Muscle layer of colon (tissue), 2 donors: ENCODE data around the gene C16orf54.
"Not testable (repeated sequence)": the region's sequence is repeated elsewhere in the genome, so short reads cannot be mapped to it uniquely, and the experiment has no call there.

Source experiments
- H3K27ac ChIP-seq: one replicate; pipeline ENCODE4 v1.7.0; 2013; ENCODE audit warnings: low read depth, mild to moderate bottlenecking, low read length, moderate library complexity
- H3K27me3 ChIP-seq, 2 donors: one replicate each; pipeline ENCODE4 v1.7.0; 2013; ENCODE audit warnings: low read length in 2 of 2, mild to moderate bottlenecking in 2 of 2; ENCODE audit not compliant: insufficient read depth in 2 of 2, control insufficient read depth in 1 of 2
- H3K36me3 ChIP-seq: one replicate; pipeline ENCODE4 v1.7.0; 2013; ENCODE audit warnings: mild to moderate bottlenecking, low read length; ENCODE audit not compliant: insufficient read depth
- H3K4me1 ChIP-seq: one replicate; pipeline ENCODE4 v1.7.0; 2013; ENCODE audit warnings: mild to moderate bottlenecking, low read length; ENCODE audit not compliant: insufficient read depth
- H3K4me3 ChIP-seq, 2 donors: one replicate each; pipeline ENCODE4 v1.7.0; 2013; ENCODE audit warnings: low read length in 2 of 2, low read depth in 1 of 2, mild to moderate bottlenecking in 1 of 2, moderate library complexity in 1 of 2
- H3K9ac ChIP-seq: one replicate; pipeline ENCODE4 v1.7.0; 2013; ENCODE audit warnings: low read length
- H3K9me3 ChIP-seq: one replicate; pipeline ENCODE4 v1.7.0; 2013; ENCODE audit warnings: mild to moderate bottlenecking, low read length
- donor health status: abdominal sarcoma.
- donor health status: Adenocarcinoma of cecum.

Gene C16orf54

DNA sequence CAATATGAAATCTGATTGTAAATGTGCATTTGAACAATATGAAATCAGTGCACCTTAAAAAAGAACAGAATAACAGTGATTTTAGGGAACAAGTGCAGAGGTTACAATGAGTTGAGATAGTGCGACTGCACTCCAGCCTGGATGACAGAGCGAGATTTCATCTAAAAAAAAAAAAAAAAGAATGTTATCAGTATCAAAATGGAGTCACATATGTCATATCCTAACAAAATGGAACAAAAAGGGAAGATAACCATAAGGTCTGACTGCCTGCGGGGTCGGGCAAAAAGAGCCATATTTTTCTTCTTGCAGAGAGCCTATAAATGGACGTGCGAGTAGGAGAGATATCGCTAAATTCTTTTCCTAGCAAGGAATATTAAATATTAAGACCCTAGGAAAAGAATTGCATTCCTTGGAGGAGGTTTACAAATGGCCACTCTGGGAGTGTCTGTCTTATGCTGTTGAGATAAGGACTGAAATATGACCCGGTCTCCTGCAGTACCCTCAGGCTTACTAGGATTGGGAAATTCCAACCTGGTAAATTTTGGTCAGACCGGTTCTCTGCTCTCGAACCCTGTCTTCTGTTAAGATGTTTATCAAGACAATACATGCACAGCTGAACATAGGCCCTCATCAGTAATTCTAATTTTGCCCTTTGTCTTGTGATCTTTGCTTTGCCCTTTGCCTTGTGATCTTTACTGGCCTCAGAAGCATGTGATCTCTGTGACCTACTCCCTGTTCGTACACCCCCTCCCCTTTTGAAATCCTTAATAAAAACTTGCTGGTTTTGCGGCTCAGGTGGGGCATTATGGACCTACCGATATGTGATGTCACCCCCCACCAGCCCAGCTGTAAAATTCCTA, 37.5 kb upstream of the C16orf54 start:
- not testable (repeated sequence) for H3K27ac ChIP-seq, H3K9ac ChIP-seq, H3K36me3 ChIP-seq, H3K27me3 ChIP-seq, H3K4me3 ChIP-seq, H3K9me3 ChIP-seq, H3K4me1 ChIP-seq

- Histone ChIP-seq H3K27ac (no peak overlapping the region), H3K4me1 (no peaks in the 10 kb centered on the region), H3K9me3 (no peaks in the 10 kb centered on the region), H3K27me3 (no peaks in the 10 kb centered on the region), H3K4me3 (no peak overlapping the region), H3K9ac (no peak overlapping the region), H3K36me3 (no peaks in the 10 kb centered on the region)
Observed at GRCh38 chr16:29779474-29779873, 33.7 kb upstream of the C16orf54 start.

DNA sequence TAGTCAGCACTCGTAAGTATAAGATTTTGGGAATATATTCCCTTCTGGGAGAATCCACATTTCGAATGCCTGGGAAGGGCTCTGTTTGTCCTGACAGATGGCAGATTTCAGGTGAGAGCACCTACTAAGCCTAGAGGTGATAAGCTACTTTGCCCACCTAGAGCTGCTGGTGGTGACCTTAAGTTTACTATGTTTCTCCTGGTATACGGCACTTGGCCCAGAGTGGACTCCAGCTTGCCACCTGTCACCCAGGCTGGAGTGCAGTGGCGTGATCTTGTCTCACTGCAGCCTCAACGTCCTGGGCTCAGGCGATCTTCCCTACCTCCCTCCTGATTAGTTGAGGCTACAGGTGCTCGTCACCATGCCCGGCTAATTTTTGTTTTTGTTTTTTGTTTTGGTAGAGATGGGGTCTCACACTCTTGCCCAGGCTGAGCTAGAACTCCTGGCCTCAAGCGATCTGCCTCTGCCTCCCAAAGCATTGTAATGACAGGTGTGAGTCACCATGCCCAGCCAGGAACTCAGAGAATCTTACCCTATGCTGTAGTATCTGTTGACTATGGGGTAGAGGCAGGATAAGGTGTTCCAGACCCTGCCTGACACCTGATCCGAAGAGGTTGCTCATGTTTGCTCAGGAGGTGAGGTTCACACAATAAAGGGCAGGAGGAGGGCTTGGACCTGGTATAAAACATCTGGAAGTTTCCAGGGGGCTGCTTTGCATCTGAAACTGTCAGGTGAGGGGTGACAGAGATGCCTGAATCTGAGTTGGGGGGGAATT, 32.0 kb upstream of the C16orf54 start, which contains the start of gene ZG16:
Gene ZG16, plus strand, starts transcription at position 681 of the 775 bp plus-strand sequence. CDS start 1,011 bp downstream, outside the sequence.
- H3K9ac ChIP-seq = no peak within 1 kb of the TSS
- no peaks in the 10 kb centered on the region for H3K36me3 ChIP-seq
- no peaks in the 10 kb centered on the region for H3K4me1 ChIP-seq
- no peak within 1 kb of the TSS for H3K27ac ChIP-seq
- H3K4me3 ChIP-seq = no peak within 1 kb of the TSS
- no peaks in the 10 kb centered on the region for H3K9me3 ChIP-seq
- H3K27me3 ChIP-seq = no peaks in the 10 kb centered on the region

DNA sequence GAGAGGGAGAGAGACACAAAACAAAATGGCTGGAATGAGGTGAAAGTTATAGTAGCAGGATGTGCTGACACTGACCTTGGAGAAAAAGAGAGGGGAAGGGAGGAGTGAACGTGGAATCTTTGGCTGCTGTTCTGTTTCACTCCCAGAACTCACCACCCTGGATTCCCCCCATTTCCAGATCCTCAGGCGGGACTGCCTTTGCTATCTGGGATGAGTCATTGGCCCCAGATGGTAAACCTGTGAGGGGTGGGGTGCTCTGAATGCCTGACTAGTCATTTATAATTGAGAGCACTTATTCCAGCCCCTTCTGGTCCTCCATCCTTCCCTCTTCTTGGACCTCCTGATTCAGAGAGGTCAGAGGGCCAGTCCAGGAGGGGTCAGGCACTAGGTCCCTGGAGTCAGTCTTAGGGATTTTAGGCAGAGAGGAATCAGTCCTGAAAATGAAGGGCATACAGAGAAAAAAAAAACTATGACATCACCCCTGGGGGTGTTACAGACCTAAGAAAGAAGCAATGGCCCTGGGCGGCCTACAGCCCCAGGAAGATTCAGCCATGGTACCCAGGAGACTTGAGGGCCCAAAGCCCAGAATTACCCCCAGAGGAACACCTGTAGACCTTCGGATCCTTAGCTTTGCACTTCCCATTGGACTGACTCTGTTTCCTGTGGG, 30.1 kb upstream of the C16orf54 start:
- Histone ChIP-seq H3K9me3 (no peaks in the 10 kb centered on the region), H3K27me3 (no peaks in the 10 kb centered on the region), H3K9ac (no peak overlapping the region), H3K36me3 (no peaks in the 10 kb centered on the region), H3K4me1 (no peaks in the 10 kb centered on the region), H3K27ac (no peak overlapping the region), H3K4me3 (no peak overlapping the region)

GRCh38 chr16:29774730-29775129, 28.9 kb upstream of the C16orf54 start:
- no peaks in the 10 kb centered on the region for H3K9me3 ChIP-seq
- no peak overlapping the region for H3K4me3 ChIP-seq
- no peak overlapping the region for H3K9ac ChIP-seq
- no peak overlapping the region for H3K27ac ChIP-seq
- no peaks in the 10 kb centered on the region for H3K27me3 ChIP-seq
- no peaks in the 10 kb centered on the region for H3K36me3 ChIP-seq
- no peaks in the 10 kb centered on the region for H3K4me1 ChIP-seq

DNA sequence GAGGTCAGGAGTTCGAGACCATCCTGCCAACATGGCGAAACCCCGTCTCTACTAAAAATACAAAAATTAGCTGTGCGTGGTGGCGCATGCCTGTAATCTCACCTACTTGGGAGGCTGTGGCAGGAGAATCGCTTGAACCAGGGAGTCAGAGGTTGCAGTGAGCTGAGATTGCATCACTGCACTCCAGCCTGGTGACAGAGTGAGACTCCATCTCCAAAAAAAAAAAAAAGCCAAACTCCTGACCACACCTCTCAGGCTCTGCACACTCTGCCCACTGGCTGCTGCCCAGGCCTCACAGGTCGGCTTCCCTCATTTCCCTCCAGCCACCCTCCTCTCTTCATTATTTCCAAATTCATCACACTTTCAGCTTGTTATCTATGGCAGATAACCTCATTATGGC, 26.5 kb upstream of the C16orf54 start:
- H3K4me3 ChIP-seq, H3K36me3 ChIP-seq, H3K27ac ChIP-seq, H3K4me1 ChIP-seq, H3K9ac ChIP-seq, H3K9me3 ChIP-seq, H3K27me3 ChIP-seq: not testable (repeated sequence)

GRCh38 chr16:29770250-29770929, 24.6 kb upstream of the C16orf54 start:
- Histone ChIP-seq H3K4me1 (no peaks in the 10 kb centered on the region), H3K4me3 (no peak overlapping the region), H3K9ac (no peak overlapping the region), H3K27me3 (no peaks in the 10 kb centered on the region), H3K27ac (no peak overlapping the region), H3K9me3 (no peaks in the 10 kb centered on the region), H3K36me3 (no peaks in the 10 kb centered on the region)

GRCh38 chr16:29769507-29769906, 23.7 kb upstream of the C16orf54 start:
- Histone ChIP-seq H3K9me3 (no peaks in the 10 kb centered on the region), H3K27me3 (no peaks in the 10 kb centered on the region), H3K4me3 (no peak overlapping the region), H3K36me3 (no peaks in the 10 kb centered on the region), H3K9ac (no peak overlapping the region), H3K27ac (no peak overlapping the region), H3K4me1 (no peaks in the 10 kb centered on the region)

GRCh38 chr16:29767062-29767461, 21.3 kb upstream of the C16orf54 start:
- H3K27me3 ChIP-seq = no peaks in the 10 kb centered on the region
- H3K9me3 ChIP-seq = no peaks in the 10 kb centered on the region
- no peak overlapping the region for H3K9ac ChIP-seq
- H3K27ac ChIP-seq = no peak overlapping the region
- no peak overlapping the region for H3K4me3 ChIP-seq
- no peaks in the 10 kb centered on the region for H3K36me3 ChIP-seq
- H3K4me1 ChIP-seq = no peaks in the 10 kb centered on the region

- H3K4me1 ChIP-seq = no peaks in the 10 kb centered on the region
- no peaks in the 10 kb centered on the region for H3K36me3 ChIP-seq
- no peaks in the 10 kb centered on the region for H3K27me3 ChIP-seq
- H3K9me3 ChIP-seq = no peaks in the 10 kb centered on the region
- H3K27ac ChIP-seq = no peak overlapping the region
- no peak overlapping the region for H3K4me3 ChIP-seq
- H3K9ac ChIP-seq = no peak overlapping the region
Observed at GRCh38 chr16:29766571-29766970, 20.8 kb upstream of the C16orf54 start.
